HepG2 (cell line): ENCODE measurements around the gene FOXL3. TPM values are rescaled to one million over a fixed set of nuclear protein-coding genes. Genes with fewer than 3 reads are reported as not detected.

ENCODE experiments used
- CCAR2 ChIP-seq: fragments of 200-400 bp; formaldehyde crosslinking; optimal IDR thresholded peaks from 2 replicates; pipeline ENCODE3; 2018; ENCODE audit warnings: low read depth, mild to moderate bottlenecking, low read length, moderate library complexity
- CHD4 ChIP-seq: fragments of 200-600 bp; sonication (generic); IDR thresholded peaks from 2 replicates; pipeline ENCODE4 v1.7.0; 2017; ENCODE audit warnings: mild to moderate bottlenecking, low read length, borderline replicate concordance
- FLYWCH1 ChIP-seq: sonication (generic); formaldehyde crosslinking; IDR thresholded peaks from 2 replicates; pipeline ENCODE4 v1.8.1; 2023; ENCODE audit warnings: mild to moderate bottlenecking, missing genetic modification reagents
- HOXA3 ChIP-seq: sonication (generic); formaldehyde crosslinking; IDR thresholded peaks from 2 replicates; pipeline ENCODE4 v1.5.0; 2020; ENCODE audit warnings: missing genetic modification reagents
- KAT2B ChIP-seq: fragments of 150-350 bp; IDR thresholded peaks from 2 replicates; pipeline ENCODE4 v1.6.1; 2014; ENCODE audit warnings: low read depth, low read length, borderline replicate concordance
- NAIF1 ChIP-seq: sonication (generic); formaldehyde crosslinking; IDR thresholded peaks from 2 replicates; pipeline ENCODE4 v1.5.0; 2020; ENCODE audit warnings: mild to moderate bottlenecking, missing genetic modification reagents, borderline replicate concordance
- NFE2 ChIP-seq: sonication (generic); formaldehyde crosslinking; IDR thresholded peaks from 2 replicates; pipeline ENCODE4 v1.4.0; 2020; ENCODE audit warnings: missing genetic modification reagents
- SAFB2 ChIP-seq: sonication (generic); formaldehyde crosslinking; IDR thresholded peaks from 2 replicates; pipeline ENCODE4 v1.5.1; 2020; ENCODE audit warnings: missing genetic modification reagents, low read depth, mild to moderate bottlenecking, borderline replicate concordance
- TBX2 ChIP-seq: sonication (generic); formaldehyde crosslinking; IDR thresholded peaks from 2 replicates; pipeline ENCODE4 v1.5.0; 2020; ENCODE audit warnings: missing genetic modification reagents, mild to moderate bottlenecking, borderline replicate concordance
- ZFAT ChIP-seq: sonication (generic); formaldehyde crosslinking; conservative IDR thresholded peaks from 2 replicates; pipeline ENCODE4 v1.8.1; 2023; ENCODE audit warnings: missing genetic modification reagents, inconsistent platforms
- ZNF326 ChIP-seq: sonication (generic); formaldehyde crosslinking; IDR thresholded peaks from 2 replicates; pipeline ENCODE4 v1.4.0; 2020; ENCODE audit warnings: missing genetic modification reagents, borderline replicate concordance
- ZNF343 ChIP-seq: sonication (generic); formaldehyde crosslinking; IDR thresholded peaks from 2 replicates; pipeline ENCODE4 v1.4.0; 2020; ENCODE audit warnings: mild to moderate bottlenecking, missing genetic modification reagents
- ZNF350 ChIP-seq: sonication (generic); formaldehyde crosslinking; IDR thresholded peaks from 2 replicates; pipeline ENCODE4 v1.4.0; 2020; ENCODE audit warnings: mild to moderate bottlenecking, low read depth, missing genetic modification reagents, borderline replicate concordance
- ZNF670 ChIP-seq: sonication (generic); formaldehyde crosslinking; IDR thresholded peaks from 2 replicates; pipeline ENCODE4 v1.8.0; 2022; ENCODE audit warnings: mild to moderate bottlenecking, missing genetic modification reagents, borderline replicate concordance
- ZNF768 ChIP-seq: sonication (generic); formaldehyde crosslinking; IDR thresholded peaks from 2 replicates; pipeline ENCODE4 v1.4.0; 2020; ENCODE audit warnings: missing genetic modification reagents
- ZSCAN21 ChIP-seq: sonication (generic); formaldehyde crosslinking; IDR thresholded peaks from 2 replicates; pipeline ENCODE4 v1.8.0; 2022; ENCODE audit warnings: mild to moderate bottlenecking, missing genetic modification reagents, moderate library complexity, borderline replicate concordance
- polyA plus RNA-seq, 8 experiments: library from polyadenylated mRNA; depleted of rRNA in 3 of 8; stranded (reverse) in 7 of 8; unstranded in 1 of 8; fragments of >200 nt; fragmentation: Illumina TruSeq in 4 of 8; extraction: Trizol in 4 of 8; gene quantifications; 2 replicates each; pipeline versions ENCODE4 v1.2.1 to v1.2.3, GENCODE V29; 2011 to 2016; ENCODE audit warnings: low read depth in 4 of 8, missing spikeins in 1 of 8, mixed read lengths in 1 of 8; ENCODE audit not compliant: insufficient read depth in 1 of 8
- total RNA-seq, 5 experiments: library from RNA; depleted of rRNA; stranded (reverse); fragments of >200 nt; fragmentation: Illumina TruSeq; extraction: Trizol; gene quantifications; 2 replicates each; pipeline ENCODE4 v1.2.3, GENCODE V29; 2016; ENCODE audit warnings: low read depth in 1 of 5
- TF ChIP-seq, protein P1 (sequence below): IDR thresholded peaks from 2 replicates; pipeline ENCODE4 v1.4.0; 2020; ENCODE audit warnings: mild to moderate bottlenecking, missing genetic modification reagents
- TF ChIP-seq, protein P2 (sequence below): sonication (generic); formaldehyde crosslinking; conservative IDR thresholded peaks from 2 replicates; pipeline ENCODE4 v1.8.0; 2022; ENCODE audit warnings: missing genetic modification reagents
- TF ChIP-seq, protein P3 (sequence below): sonication (generic); formaldehyde crosslinking; IDR thresholded peaks from 2 replicates; pipeline ENCODE4 v1.4.0; 2020; ENCODE audit warnings: low read depth, mild to moderate bottlenecking, missing genetic modification reagents
- TF ChIP-seq, protein P4 (sequence below): sonication (generic); formaldehyde crosslinking; IDR thresholded peaks from 2 replicates; pipeline ENCODE4 v1.8.1; 2023; ENCODE audit warnings: mild to moderate bottlenecking, missing genetic modification reagents
- TF ChIP-seq, protein P5 (sequence below): sonication (generic); formaldehyde crosslinking; conservative IDR thresholded peaks from 2 replicates; pipeline ENCODE4 v1.4.0; 2020; ENCODE audit warnings: missing genetic modification reagents

Gene FOXL3
- total and polyA plus RNA-seq, 2 of the 13 experiments (the other 11 are each of a cell fraction or from before 2014, with no cell fraction given): not detected

DNA sequence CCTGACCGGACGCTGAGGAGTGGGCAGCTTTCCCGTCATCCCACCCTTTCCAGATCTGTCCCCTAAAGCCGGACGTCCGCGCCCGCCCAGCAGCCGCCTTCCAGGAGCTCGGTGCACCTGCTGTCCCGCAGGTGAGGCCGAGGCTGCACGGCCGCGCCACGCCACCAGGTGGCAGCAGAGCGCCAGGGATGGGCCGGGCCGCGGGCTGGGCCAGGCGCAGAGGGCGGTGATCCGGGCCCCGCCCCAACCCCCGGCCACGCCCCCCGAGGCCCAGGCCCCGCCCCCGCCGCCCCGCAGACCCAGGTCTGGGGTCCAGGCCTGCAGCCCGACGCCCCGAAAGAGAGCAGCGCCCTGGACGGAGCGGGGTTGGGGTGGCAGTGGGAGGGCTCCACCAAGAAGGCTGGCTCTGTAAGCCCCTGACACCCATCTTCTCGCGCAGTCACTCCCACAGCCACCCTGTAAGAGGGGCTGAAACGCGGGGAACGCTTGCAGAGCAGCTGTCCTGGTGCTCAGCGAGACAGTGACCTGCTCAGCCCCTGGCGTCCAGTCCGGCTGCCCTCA is 32.2 kb downstream of the FOXL3 start (continued):
- TF ChIP-seq, protein P1, sequence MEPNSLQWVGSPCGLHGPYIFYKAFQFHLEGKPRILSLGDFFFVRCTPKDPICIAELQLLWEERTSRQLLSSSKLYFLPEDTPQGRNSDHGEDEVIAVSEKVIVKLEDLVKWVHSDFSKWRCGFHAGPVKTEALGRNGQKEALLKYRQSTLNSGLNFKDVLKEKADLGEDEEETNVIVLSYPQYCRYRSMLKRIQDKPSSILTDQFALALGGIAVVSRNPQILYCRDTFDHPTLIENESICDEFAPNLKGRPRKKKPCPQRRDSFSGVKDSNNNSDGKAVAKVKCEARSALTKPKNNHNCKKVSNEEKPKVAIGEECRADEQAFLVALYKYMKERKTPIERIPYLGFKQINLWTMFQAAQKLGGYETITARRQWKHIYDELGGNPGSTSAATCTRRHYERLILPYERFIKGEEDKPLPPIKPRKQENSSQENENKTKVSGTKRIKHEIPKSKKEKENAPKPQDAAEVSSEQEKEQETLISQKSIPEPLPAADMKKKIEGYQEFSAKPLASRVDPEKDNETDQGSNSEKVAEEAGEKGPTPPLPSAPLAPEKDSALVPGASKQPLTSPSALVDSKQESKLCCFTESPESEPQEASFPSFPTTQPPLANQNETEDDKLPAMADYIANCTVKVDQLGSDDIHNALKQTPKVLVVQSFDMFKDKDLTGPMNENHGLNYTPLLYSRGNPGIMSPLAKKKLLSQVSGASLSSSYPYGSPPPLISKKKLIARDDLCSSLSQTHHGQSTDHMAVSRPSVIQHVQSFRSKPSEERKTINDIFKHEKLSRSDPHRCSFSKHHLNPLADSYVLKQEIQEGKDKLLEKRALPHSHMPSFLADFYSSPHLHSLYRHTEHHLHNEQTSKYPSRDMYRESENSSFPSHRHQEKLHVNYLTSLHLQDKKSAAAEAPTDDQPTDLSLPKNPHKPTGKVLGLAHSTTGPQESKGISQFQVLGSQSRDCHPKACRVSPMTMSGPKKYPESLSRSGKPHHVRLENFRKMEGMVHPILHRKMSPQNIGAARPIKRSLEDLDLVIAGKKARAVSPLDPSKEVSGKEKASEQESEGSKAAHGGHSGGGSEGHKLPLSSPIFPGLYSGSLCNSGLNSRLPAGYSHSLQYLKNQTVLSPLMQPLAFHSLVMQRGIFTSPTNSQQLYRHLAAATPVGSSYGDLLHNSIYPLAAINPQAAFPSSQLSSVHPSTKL: 0 out of 2 replicates have a peak, but pooled peaks have one; percentile 7
- TF ChIP-seq ZFAT (no peak), NFE2 (no peak), CCAR2 (no peak), ZNF350 (CRISPR knock-in tag) (no peak), ZNF343 (CRISPR knock-in tag) (no peak), HOXA3 (CRISPR knock-in tag) (peak; percentile 47; the same call in 1 of the 2 replicates), SAFB2 (CRISPR knock-in tag) (no peak), FLYWCH1 (no peak), TBX2 (CRISPR knock-in tag) (no peak), CHD4 (no peak), KAT2B (no peak), NAIF1 (no peak), ZNF326 (CRISPR knock-in tag) (no peak), ZNF768 (0 out of 2 replicates have a peak, but pooled peaks have one; percentile 13), ZSCAN21 (0 out of 2 replicates have a peak, but pooled peaks have one; percentile 9), ZNF670 (CRISPR knock-in tag) (no peak)
- TF ChIP-seq, protein P2, sequence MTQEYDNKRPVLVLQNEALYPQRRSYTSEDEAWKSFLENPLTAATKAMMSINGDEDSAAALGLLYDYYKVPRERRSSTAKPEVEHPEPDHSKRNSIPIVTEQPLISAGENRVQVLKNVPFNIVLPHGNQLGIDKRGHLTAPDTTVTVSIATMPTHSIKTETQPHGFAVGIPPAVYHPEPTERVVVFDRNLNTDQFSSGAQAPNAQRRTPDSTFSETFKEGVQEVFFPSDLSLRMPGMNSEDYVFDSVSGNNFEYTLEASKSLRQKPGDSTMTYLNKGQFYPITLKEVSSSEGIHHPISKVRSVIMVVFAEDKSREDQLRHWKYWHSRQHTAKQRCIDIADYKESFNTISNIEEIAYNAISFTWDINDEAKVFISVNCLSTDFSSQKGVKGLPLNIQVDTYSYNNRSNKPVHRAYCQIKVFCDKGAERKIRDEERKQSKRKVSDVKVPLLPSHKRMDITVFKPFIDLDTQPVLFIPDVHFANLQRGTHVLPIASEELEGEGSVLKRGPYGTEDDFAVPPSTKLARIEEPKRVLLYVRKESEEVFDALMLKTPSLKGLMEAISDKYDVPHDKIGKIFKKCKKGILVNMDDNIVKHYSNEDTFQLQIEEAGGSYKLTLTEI: no peak
- TF ChIP-seq, protein P3, sequence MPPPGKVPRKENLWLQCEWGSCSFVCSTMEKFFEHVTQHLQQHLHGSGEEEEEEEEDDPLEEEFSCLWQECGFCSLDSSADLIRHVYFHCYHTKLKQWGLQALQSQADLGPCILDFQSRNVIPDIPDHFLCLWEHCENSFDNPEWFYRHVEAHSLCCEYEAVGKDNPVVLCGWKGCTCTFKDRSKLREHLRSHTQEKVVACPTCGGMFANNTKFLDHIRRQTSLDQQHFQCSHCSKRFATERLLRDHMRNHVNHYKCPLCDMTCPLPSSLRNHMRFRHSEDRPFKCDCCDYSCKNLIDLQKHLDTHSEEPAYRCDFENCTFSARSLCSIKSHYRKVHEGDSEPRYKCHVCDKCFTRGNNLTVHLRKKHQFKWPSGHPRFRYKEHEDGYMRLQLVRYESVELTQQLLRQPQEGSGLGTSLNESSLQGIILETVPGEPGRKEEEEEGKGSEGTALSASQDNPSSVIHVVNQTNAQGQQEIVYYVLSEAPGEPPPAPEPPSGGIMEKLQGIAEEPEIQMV: no peak
- TF ChIP-seq, protein P4, sequence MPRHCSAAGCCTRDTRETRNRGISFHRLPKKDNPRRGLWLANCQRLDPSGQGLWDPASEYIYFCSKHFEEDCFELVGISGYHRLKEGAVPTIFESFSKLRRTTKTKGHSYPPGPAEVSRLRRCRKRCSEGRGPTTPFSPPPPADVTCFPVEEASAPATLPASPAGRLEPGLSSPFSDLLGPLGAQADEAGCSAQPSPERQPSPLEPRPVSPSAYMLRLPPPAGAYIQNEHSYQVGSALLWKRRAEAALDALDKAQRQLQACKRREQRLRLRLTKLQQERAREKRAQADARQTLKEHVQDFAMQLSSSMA (CRISPR knock-in tag): no peak
- TF ChIP-seq, protein P5, sequence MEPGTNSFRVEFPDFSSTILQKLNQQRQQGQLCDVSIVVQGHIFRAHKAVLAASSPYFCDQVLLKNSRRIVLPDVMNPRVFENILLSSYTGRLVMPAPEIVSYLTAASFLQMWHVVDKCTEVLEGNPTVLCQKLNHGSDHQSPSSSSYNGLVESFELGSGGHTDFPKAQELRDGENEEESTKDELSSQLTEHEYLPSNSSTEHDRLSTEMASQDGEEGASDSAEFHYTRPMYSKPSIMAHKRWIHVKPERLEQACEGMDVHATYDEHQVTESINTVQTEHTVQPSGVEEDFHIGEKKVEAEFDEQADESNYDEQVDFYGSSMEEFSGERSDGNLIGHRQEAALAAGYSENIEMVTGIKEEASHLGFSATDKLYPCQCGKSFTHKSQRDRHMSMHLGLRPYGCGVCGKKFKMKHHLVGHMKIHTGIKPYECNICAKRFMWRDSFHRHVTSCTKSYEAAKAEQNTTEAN (CRISPR knock-in tag): no peak
